ENCODE results near the gene SBNO2. TPM values are rescaled to one million over a fixed set of nuclear protein-coding genes. Genes with fewer than 3 reads are reported as not detected.

SBNO2 gene
- total RNA-seq, 2 experiments from 2014 or later = 26.6 to 43.3 TPM

- H3K9me2 ChIP-seq (ENCODE audit: insufficient read depth, low read length) = no peaks in the 10 kb centered on the region
- BruUV-seq (replicated peaks) = no TSS peak
- H3K4me3 ChIP-seq (ENCODE audit: low read depth, low read length, poor library complexity, severe bottlenecking) = no peak overlapping the region
- intact Hi-C loops (cut with micrococcal nuclease; ENCODE audit: unreplicated experiment) = no loop called here
- H3K79me2 ChIP-seq (ENCODE audit: insufficient read depth, low read depth, low read length) = no peaks in the 10 kb centered on the region
- no peak overlapping the region for H2AFZ ChIP-seq (ENCODE audit: low read length)
- H3K9me3 ChIP-seq (ENCODE audit: low read length) = no peaks in the 10 kb centered on the region
- TF ChIP-seq EZH2phosphoT487 (IDR thresholded peaks at IDR 0.05; ENCODE audit: borderline replicate concordance, low read depth, low read length) = no peak
- TF ChIP-seq CTCF (conservative IDR thresholded peaks at IDR 0.05; ENCODE audit: low read length) = no peak
- peaks cover 10% of the 10 kb centered on the region for H3K36me3 ChIP-seq (ENCODE audit: insufficient read depth, low read length)
- ChIA-PET CTCF (ENCODE audit: unreplicated experiment) (no interaction called here), POLR2A (no interaction called here)
- no peak overlapping the region for H3K27ac ChIP-seq (ENCODE audit: low read depth, low read length, poor library complexity, severe bottlenecking)
- no peak for DNase-seq (ENCODE audit: low spot score)
- H3K4me1 ChIP-seq (ENCODE audit: insufficient read depth, low read length, poor library complexity, severe bottlenecking) = no peaks in the 10 kb centered on the region
- no peaks in the 10 kb centered on the region for H4K20me1 ChIP-seq (ENCODE audit: insufficient read depth, low read length)
- H3K4me2 ChIP-seq (ENCODE audit: low read length) = no peak overlapping the region
These were observed 28.2 kb downstream of the SBNO2 start for GRCh38 chr19:1145635-1146411.

- H3K4me3 ChIP-seq (ENCODE audit: low read depth, low read length, poor library complexity, severe bottlenecking) = no peak overlapping the region
- H3K4me1 ChIP-seq (ENCODE audit: insufficient read depth, low read length, poor library complexity, severe bottlenecking) = no peaks in the 10 kb centered on the region
- BruUV-seq (replicated peaks) = no TSS peak
- ChIA-PET CTCF (ENCODE audit: unreplicated experiment) (no interaction called here), POLR2A (no interaction called here)
- intact Hi-C loops (cut with micrococcal nuclease; ENCODE audit: unreplicated experiment) = no loop called here
- no peaks in the 10 kb centered on the region for H3K79me2 ChIP-seq (ENCODE audit: insufficient read depth, low read depth, low read length)
- H3K36me3 ChIP-seq (ENCODE audit: insufficient read depth, low read length) = peaks cover 11% of the 10 kb centered on the region
- TF ChIP-seq CTCF (conservative IDR thresholded peaks at IDR 0.05; ENCODE audit: low read length) (no peak), EZH2phosphoT487 (IDR thresholded peaks at IDR 0.05; ENCODE audit: borderline replicate concordance, low read depth, low read length) (no peak)
- no peaks in the 10 kb centered on the region for H3K9me3 ChIP-seq (ENCODE audit: low read length)
- H3K27ac ChIP-seq (ENCODE audit: low read depth, low read length, poor library complexity, severe bottlenecking) = no peak overlapping the region
- no peaks in the 10 kb centered on the region for H3K9me2 ChIP-seq (ENCODE audit: insufficient read depth, low read length)
- no peak for DNase-seq (ENCODE audit: low spot score)
- no peak overlapping the region for H2AFZ ChIP-seq (ENCODE audit: low read length)
- no peak overlapping the region for H3K4me2 ChIP-seq (ENCODE audit: low read length)
- H4K20me1 ChIP-seq (ENCODE audit: insufficient read depth, low read length) = no peaks in the 10 kb centered on the region
These were observed 29.3 kb downstream of the SBNO2 start for GRCh38 chr19:1144741-1145140.

GRCh38 chr19:1143828-1144399 lies 30.2 kb downstream of the SBNO2 start:
- ChIA-PET CTCF (ENCODE audit: unreplicated experiment) (no interaction called here), POLR2A (no interaction called here)

More at GRCh38 chr19:1143828-1144399, 30.2 kb downstream of the SBNO2 start:
- Histone ChIP-seq H3K4me3 (ENCODE audit: low read depth, low read length, poor library complexity, severe bottlenecking) (no peak overlapping the region), H3K4me1 (ENCODE audit: insufficient read depth, low read length, poor library complexity, severe bottlenecking) (no peaks in the 10 kb centered on the region), H3K9me3 (ENCODE audit: low read length) (no peaks in the 10 kb centered on the region), H2AFZ (ENCODE audit: low read length) (no peak overlapping the region), H4K20me1 (ENCODE audit: insufficient read depth, low read length) (no peaks in the 10 kb centered on the region), H3K9me2 (ENCODE audit: insufficient read depth, low read length) (no peaks in the 10 kb centered on the region), H3K36me3 (ENCODE audit: insufficient read depth, low read length) (peaks cover 16% of the 10 kb centered on the region), H3K27ac (ENCODE audit: low read depth, low read length, poor library complexity, severe bottlenecking) (no peak overlapping the region), H3K4me2 (ENCODE audit: low read length) (no peak overlapping the region), H3K79me2 (ENCODE audit: insufficient read depth, low read depth, low read length) (no peaks in the 10 kb centered on the region)
- no peak for DNase-seq (ENCODE audit: low spot score)
- no TSS peak for BruUV-seq (replicated peaks)
- no peak for TF ChIP-seq EZH2phosphoT487 (IDR thresholded peaks at IDR 0.05; ENCODE audit: borderline replicate concordance, low read depth, low read length)
- no peak for TF ChIP-seq CTCF (conservative IDR thresholded peaks at IDR 0.05; ENCODE audit: low read length)
- intact Hi-C loops (cut with micrococcal nuclease; ENCODE audit: unreplicated experiment) = no loop called here
